Esophagus (tissue), 2 donors: ENCODE measurements around the gene NRIP1. TPM values are rescaled to one million over a fixed set of nuclear protein-coding genes. Genes with fewer than 3 reads are reported as not detected.

Experiments
- H3K27ac ChIP-seq, 2 donors: one replicate each; pipeline ENCODE4 v1.5.1; 2013; ENCODE audit warnings: low read depth in 2 of 2, mild to moderate bottlenecking in 2 of 2, inconsistent platforms in 1 of 2, low read length in 1 of 2, moderate library complexity in 1 of 2
- H3K27me3 ChIP-seq, 2 donors: one replicate each; pipeline ENCODE4 v1.6.1; 2013; ENCODE audit warnings: low read length in 2 of 2, control low read depth in 1 of 2, mild to moderate bottlenecking in 1 of 2; ENCODE audit not compliant: insufficient read depth in 2 of 2, control insufficient read depth in 1 of 2
- H3K36me3 ChIP-seq, 2 donors: one replicate each; pipeline ENCODE4 v1.6.1; 2013; ENCODE audit warnings: low read length in 1 of 2; ENCODE audit not compliant: control insufficient read depth in 2 of 2, insufficient read depth in 2 of 2
- H3K4me1 ChIP-seq, 2 donors: one replicate each; pipeline ENCODE4 v1.6.1; 2013; ENCODE audit warnings: low read length in 1 of 2; ENCODE audit not compliant: control insufficient read depth in 2 of 2, insufficient read depth in 2 of 2
- H3K4me3 ChIP-seq, 2 donors: one replicate each; pipeline ENCODE4 v1.5.1; 2013; ENCODE audit warnings: low read length in 2 of 2, mild to moderate bottlenecking in 2 of 2, low read depth in 1 of 2, moderate library complexity in 1 of 2
- H3K9me3 ChIP-seq, 2 donors: one replicate each; pipeline ENCODE4 v1.6.1; 2013; ENCODE audit warnings: mild to moderate bottlenecking in 2 of 2, low read depth in 1 of 2, low read length in 1 of 2, moderate library complexity in 1 of 2; ENCODE audit not compliant: control insufficient read depth in 2 of 2, insufficient read depth in 1 of 2
- WGBS, 2 donors: extraction: QIAGEN DNeasy Blood & Tissue Kit; methylation state at CpG; one replicate each; pipeline ENCODE4 v1.1.7; 2013; 5-methylcytosine and 5-hydroxymethylcytosine counted together
- polyA plus RNA-seq, 2 donors: library from polyadenylated mRNA; stranded (reverse); fragments of 200-250 nt; gene quantifications; one replicate each; pipeline ENCODE4 v1.2.3, GENCODE V29; 2013
- donor health status: healthy with polysubstance abuse.
- donor health status: Bipolar disorder and iron deficiency.

The NRIP1 gene
- polyA plus RNA-seq, 2 donors = 3.5 to 4.3 TPM

DNA sequence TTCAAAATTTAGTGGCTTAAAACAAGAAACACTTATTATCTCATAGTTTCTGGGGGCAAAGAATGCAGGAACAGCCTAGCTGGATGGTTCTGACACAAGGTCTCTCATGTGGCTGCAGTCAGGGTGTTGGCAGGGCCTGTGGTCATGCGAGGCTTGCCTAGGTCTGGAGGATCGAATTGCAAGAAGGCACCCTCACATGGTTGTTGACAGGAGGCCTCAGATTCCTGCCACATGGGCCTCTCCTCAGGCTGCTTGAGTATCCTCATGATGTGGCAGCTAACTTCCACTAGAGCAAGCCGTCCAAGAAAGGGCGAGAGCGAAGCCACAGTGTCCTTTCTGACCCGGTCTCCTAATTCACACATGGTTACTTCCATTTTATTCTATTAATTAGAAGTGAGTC, 6.2 kb upstream of the NRIP1 start:
- WGBS, 2 donors = 92 to 93% methylated on average over 6 of the region's 6 CpGs
- no peaks in the 10 kb centered on the region for H3K36me3 ChIP-seq
- H3K9me3 ChIP-seq = no peaks in the 10 kb centered on the region
- no peaks in the 10 kb centered on the region for H3K27me3 ChIP-seq
- no peak overlapping the region for H3K4me3 ChIP-seq
- H3K27ac ChIP-seq = no peak overlapping the region
- H3K4me1 ChIP-seq = no peaks in the 10 kb centered on the region

DNA sequence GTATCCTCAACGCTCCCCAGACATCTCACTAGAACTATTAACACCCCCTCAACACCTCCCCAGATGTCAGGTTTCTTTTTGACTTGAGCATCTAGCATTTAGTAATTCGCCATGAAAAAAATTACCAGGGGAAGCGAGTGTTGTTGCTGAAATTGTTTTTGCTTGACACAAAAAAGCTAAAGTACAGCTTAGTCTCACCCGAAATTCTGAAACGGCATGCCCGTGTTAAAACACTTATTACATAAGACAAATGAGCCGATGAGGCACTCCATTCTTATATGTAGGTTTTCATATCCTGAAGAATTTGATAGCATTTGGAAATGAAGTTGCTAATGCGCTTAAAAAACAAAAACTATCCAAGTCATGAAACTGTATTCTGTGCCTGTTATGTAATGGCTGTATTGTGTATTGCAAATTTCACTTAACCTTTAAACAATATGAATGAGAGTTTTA, 1.3 kb upstream of the NRIP1 start:
- Histone ChIP-seq H3K4me3 (peak overlapping the region; percentile 65 to 82), H3K36me3 (no peaks in the 10 kb centered on the region), H3K27me3 (no peaks in the 10 kb centered on the region), H3K4me1 (no peaks in the 10 kb centered on the region), H3K9me3 (no peaks in the 10 kb centered on the region), H3K27ac (peak overlapping the region; percentile 94 to 95)
- WGBS, 2 donors = 1% methylated on average over 8 of the region's 8 CpGs

DNA sequence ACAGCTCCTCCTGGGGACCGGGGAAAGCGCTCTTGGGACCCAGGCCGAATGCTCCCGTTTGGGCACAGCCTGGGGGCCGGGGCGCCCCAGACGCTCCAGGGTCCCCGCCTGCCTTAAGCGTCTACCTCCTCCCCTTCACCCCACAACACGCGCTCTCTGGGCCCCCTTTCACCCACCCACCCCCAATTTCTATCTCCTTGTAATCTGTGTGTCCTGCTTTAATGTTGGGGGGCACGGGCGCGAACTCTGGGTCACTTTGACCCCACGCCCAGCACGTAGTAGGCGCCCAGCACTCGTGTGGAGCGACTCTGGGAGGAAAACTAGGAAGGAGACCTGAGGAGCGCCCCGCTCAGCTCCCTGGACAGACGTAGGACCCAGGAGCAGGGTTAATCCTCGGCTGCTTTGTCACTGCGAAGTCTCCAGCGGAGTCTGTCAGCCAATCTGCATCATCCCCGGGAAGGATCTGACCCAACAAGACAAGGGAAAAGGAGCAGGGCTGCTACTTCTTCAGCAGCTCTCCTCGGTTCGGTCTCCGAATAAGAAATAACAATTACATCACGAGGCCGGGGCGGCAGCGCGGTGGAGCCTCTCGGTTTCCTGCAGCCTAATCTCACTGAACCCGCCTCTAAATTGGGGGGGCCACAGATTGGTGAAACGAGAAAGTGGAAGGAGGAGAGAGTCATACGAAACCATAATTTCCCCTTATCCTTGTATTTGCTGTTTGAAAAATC, 757 bp upstream of the NRIP1 start:
- H3K9me3 ChIP-seq = no peaks in the 10 kb centered on the region
- H3K4me3 ChIP-seq = peak overlapping the region; percentile 65 to 82
- H3K36me3 ChIP-seq = no peaks in the 10 kb centered on the region
- WGBS, 2 donors = 0% methylated on average over 31 to 38 of the region's 38 CpGs
- H3K27ac ChIP-seq = peak overlapping the region; percentile 94 to 95
- no peaks in the 10 kb centered on the region for H3K27me3 ChIP-seq
- no peaks in the 10 kb centered on the region for H3K4me1 ChIP-seq

DNA sequence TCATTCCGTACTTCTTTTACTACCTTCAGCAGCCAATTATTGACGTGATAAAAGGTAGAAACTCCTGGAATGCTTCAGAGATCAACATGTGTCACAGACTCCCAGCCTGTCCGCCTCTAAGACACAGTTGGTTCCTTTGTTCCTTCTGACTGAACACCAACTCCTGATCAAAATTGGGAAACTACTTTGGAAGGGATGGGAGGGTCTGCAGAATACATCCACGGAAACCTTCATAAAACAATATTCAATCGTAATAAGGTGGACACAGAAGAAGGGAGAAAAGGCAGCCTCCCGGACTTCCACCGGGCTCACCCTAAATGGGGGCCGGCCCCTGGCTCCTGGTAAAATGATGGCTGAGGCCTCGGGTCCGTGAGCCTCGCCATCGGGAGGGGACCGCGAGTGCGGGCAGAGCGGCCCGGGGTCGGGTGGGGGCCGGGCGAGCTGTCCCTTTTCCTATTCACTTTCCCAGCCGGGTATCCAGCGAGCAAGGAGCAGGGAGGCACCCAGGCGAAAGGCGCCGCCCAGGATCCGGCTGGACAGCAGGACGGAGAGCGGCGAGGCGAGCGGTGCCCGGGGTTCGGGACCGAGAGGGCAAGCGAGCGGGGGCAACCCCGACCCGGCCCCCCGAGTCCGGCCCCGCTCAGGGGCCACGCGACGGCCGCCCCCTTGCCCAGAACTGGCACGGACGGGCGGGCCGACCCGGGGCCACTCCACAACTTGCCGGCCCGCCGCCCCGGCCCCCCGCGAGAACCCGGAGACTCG, 805 bp downstream of the NRIP1 start:
- Histone ChIP-seq H3K27me3 (no peaks in the 10 kb centered on the region), H3K4me1 (no peaks in the 10 kb centered on the region), H3K9me3 (no peaks in the 10 kb centered on the region), H3K27ac (peak overlapping the region; percentile 94 to 95), H3K4me3 (peak overlapping the region; percentile 65 to 82), H3K36me3 (no peaks in the 10 kb centered on the region)
- WGBS, 2 donors = 1% methylated on average over 58 of the region's 58 CpGs

DNA sequence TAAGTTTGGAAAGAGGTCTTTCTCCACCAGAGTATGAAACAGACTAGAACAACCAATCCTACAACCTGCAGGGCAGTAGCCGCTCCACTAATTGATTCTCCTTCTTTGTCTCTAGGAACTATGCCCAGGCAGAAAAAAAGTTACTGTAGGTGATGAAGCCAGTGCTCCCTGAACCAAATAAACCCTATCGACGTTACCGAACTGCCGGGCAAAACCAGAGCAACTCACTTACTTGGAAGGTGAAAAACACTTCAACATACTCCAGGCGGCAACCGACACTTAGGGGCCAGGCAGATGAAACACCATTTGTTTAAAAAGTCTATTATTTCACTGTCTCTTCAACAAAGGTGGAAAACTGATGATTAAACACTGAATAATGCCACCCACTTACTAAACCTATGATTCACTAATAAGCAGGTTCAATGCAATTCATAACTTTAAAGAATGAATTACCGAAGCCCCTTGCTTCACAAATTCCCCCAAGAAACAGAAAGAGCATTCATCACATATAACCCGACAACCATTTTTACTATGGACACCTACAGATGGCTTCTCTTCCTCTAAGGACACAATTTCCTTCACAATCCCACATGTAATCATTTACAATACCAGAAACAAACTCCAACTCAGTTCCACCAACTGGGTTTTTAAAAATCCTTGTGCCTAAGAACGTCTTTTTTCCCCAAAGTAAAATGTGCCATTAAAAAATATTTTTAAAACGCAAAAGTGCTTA, 1.6 kb downstream of the NRIP1 start:
- WGBS, 2 donors = 10 to 16% methylated on average over 11 of the region's 11 CpGs
- Histone ChIP-seq H3K36me3 (no peaks in the 10 kb centered on the region), H3K9me3 (no peaks in the 10 kb centered on the region), H3K4me3 (peak overlapping the region; percentile 39 to 65), H3K27me3 (no peaks in the 10 kb centered on the region), H3K4me1 (no peaks in the 10 kb centered on the region), H3K27ac (peak overlapping the region; percentile 53 to 94)

DNA sequence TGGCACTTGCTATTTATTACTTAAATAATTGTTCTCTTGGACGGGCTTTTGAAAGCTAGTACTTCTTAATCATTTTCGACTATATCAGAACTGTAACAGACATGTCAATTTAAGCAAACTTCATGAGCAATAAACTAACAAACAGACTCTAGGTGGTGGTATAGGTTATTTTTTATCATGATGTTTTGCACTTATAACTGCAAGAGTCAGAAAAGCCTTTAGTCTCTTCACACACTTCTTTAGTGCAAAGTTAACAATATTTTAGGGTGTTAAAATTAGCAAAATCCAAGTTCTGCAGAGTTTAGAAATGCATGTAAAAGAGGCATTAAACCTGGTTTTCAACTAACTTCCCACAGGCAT, 2.2 kb downstream of the NRIP1 start:
- H3K4me1 ChIP-seq = no peaks in the 10 kb centered on the region
- WGBS, 2 donors = 26 to 36% methylated on average over 2 of the region's 2 CpGs
- peak overlapping the region in 1 of 2 donors; percentile 65 for H3K4me3 ChIP-seq
- no peaks in the 10 kb centered on the region for H3K36me3 ChIP-seq
- no peaks in the 10 kb centered on the region for H3K9me3 ChIP-seq
- H3K27me3 ChIP-seq = no peaks in the 10 kb centered on the region
- no peak overlapping the region for H3K27ac ChIP-seq

DNA sequence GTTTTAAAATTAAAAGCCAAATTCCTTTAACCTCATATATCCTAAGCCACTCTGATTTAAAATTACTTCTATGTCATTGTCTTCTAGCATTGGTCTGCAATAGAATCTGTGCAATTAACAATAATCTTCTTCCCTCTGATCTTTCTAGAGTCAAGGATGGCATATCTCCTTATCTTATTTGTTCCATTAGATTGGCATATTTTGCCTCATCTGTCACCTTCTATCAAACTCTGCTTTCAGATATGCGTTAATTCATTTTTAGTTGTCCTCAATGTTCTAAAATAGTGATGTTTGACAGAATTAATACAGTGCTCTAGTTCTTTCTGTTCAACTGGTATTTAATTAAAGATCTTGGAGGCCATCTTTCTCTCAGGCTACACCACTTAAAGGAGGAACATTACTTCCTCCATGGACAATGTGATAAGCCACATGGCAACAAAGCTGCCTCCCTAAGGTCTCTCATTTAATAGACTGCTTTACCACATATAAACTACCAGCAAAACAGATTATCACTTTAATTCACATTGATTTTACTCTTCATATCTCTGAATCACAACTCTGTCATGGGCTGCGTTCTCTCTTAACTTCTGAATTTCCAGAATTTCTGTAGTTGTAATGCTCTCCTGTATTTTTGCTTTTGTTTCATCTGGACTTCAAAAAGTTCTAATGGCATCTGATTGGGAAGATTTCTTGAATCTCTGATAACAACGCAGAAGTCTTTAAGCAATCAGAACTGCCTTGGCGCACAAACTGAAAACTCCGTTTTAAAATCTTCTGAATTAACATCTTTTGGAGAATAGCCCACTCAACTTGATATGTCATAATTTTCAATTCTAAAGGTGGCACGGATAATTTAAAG, 2.8 kb downstream of the NRIP1 start:
- WGBS, 2 donors = 46 to 51% methylated on average over 6 of the region's 6 CpGs
- H3K27ac ChIP-seq = no peak overlapping the region
- H3K9me3 ChIP-seq = no peaks in the 10 kb centered on the region
- H3K36me3 ChIP-seq = no peaks in the 10 kb centered on the region
- H3K4me3 ChIP-seq = peak overlapping the region in 1 of 2 donors; percentile 65
- no peaks in the 10 kb centered on the region for H3K4me1 ChIP-seq
- no peaks in the 10 kb centered on the region for H3K27me3 ChIP-seq

DNA sequence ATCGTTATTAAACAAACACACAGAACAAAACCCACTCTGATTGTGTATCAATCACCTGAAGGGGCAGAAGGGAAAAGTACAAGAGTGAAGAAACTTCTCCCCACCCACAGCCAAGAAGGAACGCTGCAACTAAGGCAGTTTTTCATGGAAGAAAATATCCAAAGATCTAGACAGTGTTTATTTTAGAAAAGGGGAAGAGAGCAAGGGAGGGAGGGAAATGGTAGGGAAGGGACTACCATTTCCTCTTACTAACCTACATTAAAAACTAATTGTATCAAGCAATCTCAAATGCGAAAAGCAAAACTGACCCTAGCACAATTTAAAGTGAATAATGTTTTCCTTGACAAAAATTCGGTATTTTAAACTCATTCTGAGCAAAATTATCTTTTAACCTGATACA, 3.5 kb downstream of the NRIP1 start:
- WGBS, 2 donors = 45 to 60% methylated on average over 4 of the region's 4 CpGs
- Histone ChIP-seq H3K9me3 (no peaks in the 10 kb centered on the region), H3K27ac (no peak overlapping the region), H3K4me1 (no peaks in the 10 kb centered on the region), H3K36me3 (no peaks in the 10 kb centered on the region), H3K27me3 (no peaks in the 10 kb centered on the region), H3K4me3 (no peak overlapping the region)
